Upper lobe of left lung (tissue), 4 donors: ENCODE data around the gene RFTN2.

Experiments used
- CTCF ChIP-seq, 6 experiments: fragments of 450-650 bp in 4 of 6; fragments of 200-600 bp in 2 of 6; sonication (generic) in 2 of 6; IDR thresholded peaks; one replicate each; pipeline ENCODE4 v1.5.1; 2016 to 2019; ENCODE audit warnings: antibody characterized with exemption in 6 of 6
- POLR2AphosphoS5 ChIP-seq, 2 donors: sonication (generic); formaldehyde crosslinking; IDR thresholded peaks; one replicate each; pipeline ENCODE4 v1.5.1; 2017; ENCODE audit warnings: antibody characterized with exemption in 2 of 2

GRCh38 chr2:197620133-197620532, 55.3 kb downstream of the RFTN2 start:
- TF ChIP-seq POLR2AphosphoS5 (IDR thresholded peaks at IDR 0.05) (no peak), CTCF (IDR thresholded peaks at IDR 0.05) (no peak)
